NCI-H510A treated with DMSO at 0.1 percent for 48 hours (cell line): Measurements from ENCODE around the gene FURIN.
"Not testable (repeated sequence)": the region's sequence is repeated elsewhere in the genome, so short reads cannot be mapped to it uniquely, and the experiment has no call there.

Experiments used
- DNase-seq: peaks from one replicate; lab custom pipeline; 2025; lab: John Stamatoyannopoulos, UW

The FURIN gene

DNA sequence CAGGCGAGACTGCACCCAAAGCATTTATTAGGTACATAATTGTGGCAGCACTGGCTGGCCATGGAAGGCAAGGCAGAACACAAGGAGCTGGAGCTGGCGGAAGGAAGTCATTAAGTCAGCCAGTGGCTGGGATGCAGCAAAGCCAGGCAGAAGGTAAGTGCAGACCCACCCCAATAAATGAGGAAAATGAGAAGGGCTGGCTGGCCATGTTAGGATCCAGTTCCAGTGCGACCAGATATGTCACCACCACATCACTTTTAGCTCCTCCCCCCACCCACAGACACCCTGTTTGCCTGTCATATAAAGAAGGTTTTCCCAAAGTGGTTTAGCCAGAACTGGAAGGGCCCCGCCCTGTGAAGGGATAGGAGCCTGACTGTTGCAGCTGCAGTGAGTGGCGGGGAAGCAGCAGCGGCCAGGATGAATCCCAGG lies at the start of gene FURIN:
FURIN (plus strand) TSS at position 328 of the 429 bp plus-strand sequence. CDS start 7,153 bp downstream, outside the sequence.
- DNase-seq, result peak; percentile 97

DNA sequence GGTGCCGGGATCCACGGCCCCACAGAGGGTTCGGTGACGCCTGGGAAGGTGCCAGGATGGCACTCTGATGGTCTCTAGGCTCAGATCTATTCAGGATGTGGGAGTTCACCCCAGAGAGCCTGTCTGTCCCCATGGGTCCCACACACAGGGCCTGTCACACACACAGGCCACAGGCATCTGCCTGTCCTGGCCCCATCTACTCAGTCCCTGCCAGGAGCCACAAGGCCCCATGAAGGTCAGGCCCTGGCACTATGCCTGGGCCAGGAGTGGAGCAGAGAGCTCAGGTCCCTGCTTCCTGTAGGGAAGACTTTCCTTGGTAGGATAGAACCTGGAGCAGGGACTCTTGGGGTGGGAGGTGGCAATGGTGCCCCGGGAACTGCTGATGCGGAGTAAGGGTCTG lies 49.0 kb upstream of the FURIN start:
- no peak for DNase-seq

GRCh38 chr15:90819850-90820249 lies 48.5 kb upstream of the FURIN start:
- no peak for DNase-seq

GRCh38 chr15:90820481-90820880 lies 47.9 kb upstream of the FURIN start:
- DNase-seq, result no peak

GRCh38 chr15:90822204-90822955 lies 46.0 kb upstream of the FURIN start:
- DNase-seq, result no peak

DNA sequence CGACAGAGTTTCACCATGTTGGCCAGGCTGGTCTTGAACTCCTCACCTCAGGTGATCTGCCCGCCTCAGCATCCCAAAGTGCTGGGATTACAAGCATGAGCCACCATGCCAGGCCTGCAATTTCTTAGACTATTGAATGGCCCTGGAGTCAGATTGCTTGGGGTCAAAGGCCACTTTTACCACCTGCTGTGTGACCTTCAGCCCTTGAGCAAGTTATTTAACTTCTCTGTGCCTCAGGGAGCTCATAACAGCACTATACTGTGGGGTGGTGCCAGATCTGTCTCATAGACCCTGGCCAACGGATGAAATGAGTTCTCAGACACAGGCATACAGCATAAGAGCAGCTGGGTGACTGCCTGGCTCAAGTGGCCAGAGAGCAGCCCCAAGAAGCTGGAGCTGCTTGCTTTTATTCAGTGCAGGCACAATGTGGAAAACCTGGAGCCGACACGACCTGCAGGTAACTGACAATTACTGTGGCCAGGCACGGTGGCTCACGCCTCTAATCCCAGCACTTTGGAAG lies 44.9 kb upstream of the FURIN start:
- no peak for DNase-seq

GRCh38 chr15:90825115-90825899 lies 43.1 kb upstream of the FURIN start:
- not testable (repeated sequence) for DNase-seq

DNA sequence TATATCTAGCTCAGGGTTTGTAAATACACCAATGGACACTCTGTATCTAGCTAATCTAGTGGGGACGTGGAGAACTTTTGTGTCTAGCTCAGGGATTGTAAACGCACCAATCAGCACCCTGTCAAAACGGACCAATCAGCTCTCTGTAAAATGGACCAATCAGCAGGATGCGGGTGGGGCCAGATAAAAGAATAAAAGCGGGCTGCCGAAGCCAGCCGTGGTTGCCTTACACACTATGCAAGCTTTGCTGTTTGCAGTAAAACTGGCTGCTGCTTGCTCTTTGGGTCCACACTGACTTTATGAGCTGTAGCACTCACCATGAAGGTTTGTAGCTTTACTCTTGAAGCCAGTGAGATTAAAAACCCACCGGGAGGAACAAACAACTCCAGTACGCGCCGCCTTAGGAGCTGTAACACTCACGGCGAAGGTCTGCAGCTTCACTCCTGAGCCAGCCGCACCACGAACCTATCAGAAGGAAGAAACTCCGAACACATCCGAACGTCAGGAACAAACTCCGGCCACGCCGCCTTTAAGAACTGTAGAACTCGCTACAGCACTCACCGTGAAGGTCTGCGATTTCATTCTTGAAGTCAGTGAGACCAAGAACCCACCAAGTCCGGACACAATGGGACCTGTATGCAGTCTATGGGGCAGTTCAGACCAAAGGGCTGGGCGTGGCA lies 42.0 kb upstream of the FURIN start:
- not testable (repeated sequence) for DNase-seq

- no peak for DNase-seq
These were observed 41.4 kb upstream of the FURIN start for GRCh38 chr15:90826886-90827435.

DNA sequence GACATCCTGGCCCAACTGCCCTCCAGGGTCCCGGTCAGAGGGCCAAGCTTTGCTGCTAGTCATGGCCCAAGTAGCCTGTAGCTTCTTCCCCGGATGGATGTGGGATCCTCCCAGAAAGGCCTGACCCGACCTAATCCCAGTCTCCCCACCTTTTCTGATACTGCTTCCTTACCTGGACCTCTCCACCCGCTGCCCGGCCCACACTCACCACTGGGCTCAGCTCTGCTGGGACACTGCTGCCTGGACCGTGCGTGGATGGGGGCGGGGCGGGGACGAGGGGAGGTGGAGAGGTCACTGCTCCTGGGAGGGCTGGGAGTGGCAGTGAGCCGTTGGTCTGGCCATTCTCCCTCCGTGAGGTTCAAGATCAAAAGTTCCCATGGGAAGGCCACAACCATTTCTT lies 40.3 kb upstream of the FURIN start:
- DNase-seq, result no peak

- no peak for DNase-seq
These were observed 39.3 kb upstream of the FURIN start for GRCh38 chr15:90829126-90829525.

DNA sequence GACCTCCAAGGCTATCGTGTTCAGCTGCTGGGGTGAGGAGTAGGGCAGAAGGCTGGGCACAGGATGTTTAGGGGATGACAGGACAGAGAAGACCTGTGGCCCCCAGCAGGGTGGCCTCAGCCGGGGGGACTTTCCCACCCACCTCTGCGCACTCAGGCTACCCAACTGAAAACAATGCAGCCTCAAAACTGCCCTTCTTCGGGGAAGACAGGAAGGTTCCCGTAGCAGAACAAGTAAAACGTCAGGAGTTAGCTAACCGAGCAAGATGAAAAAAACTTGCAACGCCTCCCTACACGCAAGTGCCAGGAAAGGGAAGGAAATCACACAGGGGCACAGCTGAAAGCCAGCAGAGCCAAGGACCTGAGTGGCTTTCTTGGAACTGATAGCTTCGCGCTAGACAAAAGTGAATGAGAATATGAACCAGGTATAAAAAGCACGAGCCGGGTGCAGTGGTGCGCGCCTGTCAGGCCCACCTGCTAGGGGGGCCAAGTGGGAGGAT lies 38.4 kb upstream of the FURIN start:
- DNase-seq, result no peak

- no peak for DNase-seq
These were observed 33.8 kb upstream of the FURIN start for GRCh38 chr15:90834626-90835025.

DNA sequence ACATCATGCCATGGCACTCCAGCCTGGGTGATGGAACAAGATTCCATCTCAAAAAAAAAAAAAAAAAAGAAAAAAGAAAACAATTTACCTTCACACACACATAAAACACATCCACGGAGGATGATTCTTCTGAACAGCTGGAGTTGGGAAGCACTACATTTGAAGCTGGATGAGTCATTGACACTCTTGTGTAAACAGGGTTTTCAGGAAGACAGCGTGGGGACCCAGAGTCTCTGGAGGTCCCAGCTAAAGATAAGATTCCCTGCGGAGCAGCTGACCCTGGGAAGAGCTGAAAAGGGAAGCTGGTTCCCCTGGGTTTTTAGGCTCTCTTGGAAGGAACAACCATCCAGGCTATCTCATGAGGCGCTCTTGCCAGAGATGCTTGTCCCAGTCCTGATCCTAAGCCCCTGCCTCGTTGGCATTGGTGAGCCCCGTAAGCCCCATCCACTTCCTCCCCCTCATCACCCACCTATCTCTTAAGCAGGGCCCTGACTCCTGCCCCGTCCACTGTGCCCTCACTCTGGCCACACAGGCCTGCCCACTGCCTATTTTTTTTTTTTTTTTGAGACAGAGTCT lies 32.0 kb upstream of the FURIN start:
- DNase-seq, result peak; percentile 19

- no peak for DNase-seq
These were observed 31.3 kb upstream of the FURIN start for GRCh38 chr15:90837094-90837493.

DNA sequence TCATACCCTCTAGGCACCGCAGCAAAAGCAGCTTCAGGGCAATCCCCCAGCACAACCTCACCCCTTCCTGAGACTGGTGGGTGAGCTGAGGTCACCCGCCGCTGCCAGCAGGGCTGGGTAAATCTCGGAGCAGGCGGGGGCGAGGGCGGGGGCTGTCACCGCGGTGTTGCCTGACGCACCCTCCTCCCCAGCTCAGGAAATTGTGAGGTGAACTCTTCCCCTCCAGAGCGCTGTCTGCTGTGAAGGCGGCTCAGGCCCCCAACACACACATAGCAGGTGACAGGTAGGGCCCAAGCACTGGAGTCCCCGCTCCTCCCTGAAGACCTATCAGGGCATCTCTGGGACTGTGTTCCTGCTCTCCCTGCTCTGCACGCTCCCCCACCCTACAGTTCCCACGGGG lies 30.2 kb upstream of the FURIN start:
- DNase-seq, result no peak

- DNase-seq, result no peak
These were observed 29.8 kb upstream of the FURIN start for GRCh38 chr15:90838544-90838943.

DNA sequence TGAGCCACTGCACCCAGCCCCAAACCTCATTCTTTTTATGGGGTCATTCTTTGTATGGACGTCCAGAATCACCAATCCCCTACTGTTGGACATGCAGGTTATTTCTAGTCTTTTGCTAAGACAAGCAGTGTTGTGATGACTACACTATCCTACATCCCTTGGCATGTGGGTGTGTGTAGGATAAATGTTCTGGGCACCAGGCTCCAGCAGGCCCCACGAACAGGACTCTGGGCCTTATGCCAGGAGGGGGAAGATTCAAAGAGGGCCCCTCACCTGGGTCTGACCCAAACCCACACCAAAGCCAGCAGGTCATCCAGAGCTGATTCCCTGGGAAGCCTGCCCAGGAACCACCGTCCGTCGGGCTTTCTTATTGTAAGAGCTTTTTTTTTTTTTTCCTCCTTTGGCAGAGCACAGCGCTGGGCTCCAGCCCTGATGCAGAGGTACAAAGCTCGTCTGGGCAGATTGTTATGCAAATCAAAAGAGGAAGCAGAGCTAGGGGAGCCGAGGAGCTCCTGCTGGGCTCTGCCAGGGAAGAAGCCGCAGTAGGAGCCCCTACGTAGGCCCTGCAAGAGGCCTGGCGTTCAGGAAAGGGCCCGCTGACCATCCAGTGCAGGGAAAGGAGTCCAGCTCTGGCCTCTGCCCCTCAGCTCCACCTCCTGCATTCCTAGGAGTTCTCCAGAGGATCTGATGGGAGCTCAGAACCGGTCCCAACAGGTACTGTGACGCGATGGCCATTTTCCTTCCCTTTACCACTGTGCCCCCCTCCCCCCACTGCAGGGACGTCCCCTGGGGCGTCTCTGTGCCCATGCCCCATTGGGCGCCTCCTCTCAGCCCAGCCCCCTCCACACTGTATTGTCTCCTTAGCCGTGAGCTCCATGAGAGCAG lies 29.0 kb upstream of the FURIN start:
- no peak for DNase-seq

- no peak for DNase-seq
These were observed 28.1 kb upstream of the FURIN start for GRCh38 chr15:90840157-90840855.

- no peak for DNase-seq
These were observed 27.4 kb upstream of the FURIN start for GRCh38 chr15:90840954-90841353.
